ENCODE data around the gene PRR16.
A peak's percentile ranks its signal among the peaks of the same experiment; 100 is the strongest.
"Not testable (repeated sequence)": the region's sequence is repeated elsewhere in the genome, so short reads cannot be mapped to it uniquely, and the experiment has no call there.

Gene PRR16

GRCh38 chr5:120463991-120464626 is at the start of gene PRR16:
Gene PRR16, plus strand, starts transcription at chr5:120464300.
- no peak for DNase-seq (ENCODE audit: low spot score)

GRCh38 chr5:120415985-120416384 is 48.1 kb upstream of the PRR16 start:
- DNase-seq (ENCODE audit: low spot score), result no peak

GRCh38 chr5:120419127-120419526 is 45.0 kb upstream of the PRR16 start:
- no peak for DNase-seq (ENCODE audit: low spot score)

GRCh38 chr5:120426633-120427275 is 37.3 kb upstream of the PRR16 start:
- not testable (repeated sequence) for DNase-seq (ENCODE audit: low spot score)

GRCh38 chr5:120430572-120430971 is 33.5 kb upstream of the PRR16 start:
- DNase-seq (ENCODE audit: low spot score), result no peak

GRCh38 chr5:120432861-120433260 is 31.2 kb upstream of the PRR16 start:
- DNase-seq (ENCODE audit: low spot score), result no peak

GRCh38 chr5:120435129-120435528 is 29.0 kb upstream of the PRR16 start:
- DNase-seq (ENCODE audit: low spot score), result no peak

GRCh38 chr5:120436996-120437395 is 27.1 kb upstream of the PRR16 start:
- no peak for DNase-seq (ENCODE audit: low spot score)

- no peak for DNase-seq (ENCODE audit: low spot score)
These were observed 21.4 kb upstream of the PRR16 start for GRCh38 chr5:120442694-120443093.

GRCh38 chr5:120443607-120444006 is 20.5 kb upstream of the PRR16 start:
- DNase-seq (ENCODE audit: low spot score), result no peak

- DNase-seq (ENCODE audit: low spot score), result no peak
These were observed 18.0 kb upstream of the PRR16 start for GRCh38 chr5:120446068-120446492.

GRCh38 chr5:120446901-120447300 is 17.2 kb upstream of the PRR16 start:
- no peak for DNase-seq (ENCODE audit: low spot score)

- DNase-seq (ENCODE audit: low spot score), result no peak
These were observed 16.3 kb upstream of the PRR16 start for GRCh38 chr5:120447706-120448239.

GRCh38 chr5:120449501-120449900 is 14.6 kb upstream of the PRR16 start:
- DNase-seq (ENCODE audit: low spot score), result no peak

GRCh38 chr5:120450910-120451309 is 13.2 kb upstream of the PRR16 start:
- DNase-seq (ENCODE audit: low spot score), result no peak

GRCh38 chr5:120451445-120451844 is 12.7 kb upstream of the PRR16 start:
- no peak for DNase-seq (ENCODE audit: low spot score)

GRCh38 chr5:120452471-120452870 is 11.6 kb upstream of the PRR16 start:
- DNase-seq (ENCODE audit: low spot score), result no peak

GRCh38 chr5:120454094-120454798 is 9.9 kb upstream of the PRR16 start:
- DNase-seq (ENCODE audit: low spot score), result no peak

GRCh38 chr5:120456006-120456405 is 8.1 kb upstream of the PRR16 start:
- no peak for DNase-seq (ENCODE audit: low spot score)

- peak; percentile 31 for DNase-seq (ENCODE audit: low spot score)
These were observed 6.1 kb upstream of the PRR16 start for GRCh38 chr5:120457839-120458507.

- DNase-seq (ENCODE audit: low spot score), result not testable (repeated sequence)
These were observed 5.6 kb upstream of the PRR16 start for GRCh38 chr5:120458508-120458847.

- no peak for DNase-seq (ENCODE audit: low spot score)
These were observed 2.8 kb upstream of the PRR16 start for GRCh38 chr5:120461251-120461650.

Data from activated CD4-positive, alpha-beta T cell treated with anti-CD3 and anti-CD28 coated beads, Interleukin-2, Interleukin-4, amounts not matched to agents 100 ng/mL and 50 ng/mL, durations not matched to agents 16 hours and 8 hours (primary cell).